GM21825 (cell line): Measurements from ENCODE around the gene ASCC3.
A peak's percentile ranks its signal among the peaks of the same experiment; 100 is the strongest.
"Not testable (repeated sequence)": the region's sequence is repeated elsewhere in the genome, so short reads cannot be mapped to it uniquely, and the experiment has no call there.

Experiments
- ATAC-seq: cut with Tn5 transposase; IDR thresholded peaks from one replicate; pipeline ENCODE4 v1.9.1; 2021; ENCODE audit warnings: mild to moderate bottlenecking, moderate library complexity; ENCODE audit not compliant: unreplicated experiment

The ASCC3 gene

GRCh38 chr6:100809346-100809745 is 71.8 kb downstream of the ASCC3 start:
- no peak for ATAC-seq

GRCh38 chr6:100808638-100809275 is 72.4 kb downstream of the ASCC3 start:
- ATAC-seq: no peak

DNA sequence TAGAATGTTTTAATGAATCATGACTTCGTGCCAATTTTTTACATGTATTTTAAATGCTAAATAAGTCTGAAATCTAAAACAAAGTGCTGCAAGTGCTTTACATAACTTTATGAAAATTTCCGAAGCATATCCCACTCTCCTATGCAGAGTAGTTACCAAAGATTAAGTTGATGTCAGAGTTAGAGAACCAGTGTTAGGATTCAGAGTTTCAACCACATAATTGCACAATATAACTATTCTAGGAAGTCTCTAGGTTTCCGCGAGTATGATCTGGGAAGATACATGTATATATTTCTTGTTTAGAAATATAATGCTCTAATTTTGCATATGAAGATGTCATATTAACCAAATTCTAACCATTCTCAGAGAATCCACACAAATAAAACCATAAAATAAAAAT is 74.8 kb downstream of the ASCC3 start:
- ATAC-seq: no peak

DNA sequence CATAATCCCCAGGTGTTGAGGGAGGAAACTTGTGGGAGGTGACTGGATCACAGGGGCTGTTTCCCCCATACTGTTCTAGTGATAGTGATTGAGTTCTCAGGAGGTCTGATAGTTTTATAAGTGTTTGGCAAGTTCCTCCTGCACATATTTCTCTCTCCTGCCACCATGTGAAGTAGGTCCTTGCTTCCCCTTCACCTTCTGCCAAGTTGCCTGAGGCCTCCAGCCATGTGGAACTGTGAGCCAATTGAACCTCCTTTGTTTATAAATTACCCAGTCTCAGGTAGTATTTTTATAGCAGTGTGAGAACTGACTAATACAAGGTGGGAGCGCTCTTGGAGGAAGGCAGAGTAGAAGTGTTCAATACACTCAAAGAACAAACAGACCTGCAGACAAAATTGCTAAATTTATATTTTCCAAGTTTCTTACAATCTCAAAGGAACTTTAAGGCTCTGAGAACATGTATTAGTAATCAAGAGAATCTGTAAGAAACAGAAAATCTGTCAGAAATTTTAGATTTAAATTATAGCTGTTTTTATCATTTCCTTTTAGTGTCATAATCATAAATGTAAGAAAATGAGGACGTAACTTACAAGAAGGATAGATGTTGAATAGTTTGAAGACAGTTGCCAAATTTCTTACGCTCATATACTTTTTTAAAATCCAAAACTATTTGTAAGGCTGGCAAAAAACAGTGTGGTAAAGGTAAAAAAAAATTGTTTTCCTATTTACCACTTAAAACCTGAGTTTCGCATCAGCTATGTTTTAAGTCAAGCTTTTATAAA is 77.7 kb downstream of the ASCC3 start:
- ATAC-seq: no peak

DNA sequence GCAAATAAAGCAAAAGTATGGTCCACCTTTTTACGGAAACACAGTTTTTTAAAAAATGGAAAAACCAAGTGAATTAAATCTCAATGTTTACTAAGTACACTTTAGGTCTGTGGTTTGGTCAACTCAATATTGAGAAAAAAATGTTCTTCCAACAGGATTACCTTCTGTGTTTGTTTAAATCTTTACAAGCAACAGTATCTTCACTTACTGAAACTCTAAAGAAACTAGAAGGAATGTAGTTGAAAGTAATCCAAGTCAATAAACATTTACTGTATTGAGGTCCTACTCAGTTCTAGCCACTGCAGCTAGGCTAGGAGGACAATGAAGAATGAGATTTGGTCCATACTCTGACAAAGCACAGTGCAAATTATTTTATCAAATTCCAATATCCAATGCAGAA is 80.1 kb downstream of the ASCC3 start:
- no peak for ATAC-seq

DNA sequence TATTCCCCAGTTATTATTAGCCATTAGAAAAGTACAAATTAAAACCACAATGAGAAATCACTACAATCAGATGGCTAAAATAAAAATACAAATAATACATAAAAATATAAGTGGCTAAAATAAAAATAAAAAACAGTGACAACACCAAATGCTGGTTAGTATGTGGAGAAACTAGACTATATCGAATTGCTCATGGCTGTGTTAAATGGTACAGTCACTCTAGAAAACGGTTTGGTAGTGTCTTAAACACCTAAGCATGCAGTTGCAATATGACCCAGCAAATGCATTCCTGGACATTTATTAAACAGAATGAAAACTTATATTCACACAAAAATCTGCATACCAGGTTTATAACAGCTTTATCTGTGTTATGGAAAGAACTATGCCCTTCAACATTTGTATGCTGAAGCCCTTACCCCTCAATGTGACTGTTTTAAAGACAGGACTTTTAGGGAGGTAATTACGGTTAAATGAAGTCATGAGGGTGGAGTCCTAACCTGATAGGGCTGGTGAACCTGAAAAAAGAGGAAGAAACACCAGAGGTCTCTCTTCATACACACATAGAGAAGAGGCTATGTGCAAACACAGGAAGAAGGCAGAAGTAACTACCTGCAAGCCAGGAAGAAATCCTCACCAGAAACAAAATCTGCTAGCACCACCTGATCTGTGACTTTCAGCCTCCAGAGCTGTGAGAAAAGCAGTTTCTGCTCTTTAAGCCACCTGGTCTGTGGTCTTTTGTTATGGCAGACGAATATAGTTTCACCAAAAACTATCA is 84.9 kb downstream of the ASCC3 start:
- ATAC-seq: peak; percentile 98

GRCh38 chr6:100790084-100790483 is 91.0 kb downstream of the ASCC3 start:
- ATAC-seq: no peak

DNA sequence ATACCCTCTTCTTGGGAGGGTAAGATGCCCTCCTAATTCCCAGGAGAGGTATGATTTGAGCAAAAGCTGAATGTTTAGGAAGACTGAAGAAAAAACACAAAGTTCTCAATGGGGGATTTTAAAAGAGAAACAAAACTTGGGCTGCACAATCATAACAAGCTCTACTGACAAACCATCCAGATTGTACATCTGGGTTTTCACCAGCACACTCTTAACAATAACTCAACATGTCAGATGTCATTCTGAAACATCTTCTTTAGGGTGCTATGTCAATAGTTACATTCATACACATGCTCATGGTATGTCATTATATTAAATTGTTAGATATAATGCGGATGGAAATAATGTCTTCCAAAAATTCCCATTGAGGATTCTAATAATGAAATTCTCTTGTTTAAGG is 95.1 kb downstream of the ASCC3 start:
- ATAC-seq: no peak

DNA sequence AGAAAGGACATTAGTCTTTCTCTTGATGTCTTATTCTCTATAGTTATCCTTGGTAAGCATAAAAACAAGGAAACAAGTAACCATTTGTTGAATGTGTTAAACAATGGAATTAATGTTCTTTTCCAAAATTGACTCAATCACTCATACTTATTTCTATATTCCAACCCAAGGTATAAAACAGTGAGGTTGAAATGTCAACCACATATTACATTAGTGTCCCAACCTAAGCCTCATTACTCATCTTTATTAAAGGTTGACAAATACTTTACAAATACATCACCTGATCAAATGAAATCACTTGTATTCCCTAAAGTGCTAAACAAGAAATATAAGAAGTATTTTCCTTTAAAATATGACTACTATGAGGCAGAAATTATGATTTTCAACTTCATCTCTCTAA is 100.5 kb downstream of the ASCC3 start:
- no peak for ATAC-seq

DNA sequence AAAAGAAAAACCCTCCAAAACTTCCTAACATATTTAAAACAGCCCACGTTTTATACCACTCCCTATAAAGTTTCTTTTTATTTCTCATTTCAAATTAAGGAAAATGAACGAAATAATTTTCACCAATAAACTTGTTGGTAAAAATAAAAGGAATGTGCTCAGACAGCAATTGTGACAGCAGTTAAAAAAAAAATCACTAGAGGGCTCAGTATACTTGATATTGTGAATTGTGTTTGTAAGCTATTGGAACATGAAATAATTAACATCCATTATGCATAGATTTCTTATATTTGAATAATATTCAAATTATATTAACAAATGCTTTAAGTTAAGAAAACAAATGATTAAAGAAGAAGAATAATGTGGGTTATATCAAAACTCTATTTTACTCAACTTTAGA is 105.5 kb downstream of the ASCC3 start:
- no peak for ATAC-seq

- ATAC-seq: no peak
Measured at GRCh38 chr6:100774681-100775080, 106.4 kb downstream of the ASCC3 start.

GRCh38 chr6:100768816-100769351 is 112.2 kb downstream of the ASCC3 start:
- no peak for ATAC-seq

DNA sequence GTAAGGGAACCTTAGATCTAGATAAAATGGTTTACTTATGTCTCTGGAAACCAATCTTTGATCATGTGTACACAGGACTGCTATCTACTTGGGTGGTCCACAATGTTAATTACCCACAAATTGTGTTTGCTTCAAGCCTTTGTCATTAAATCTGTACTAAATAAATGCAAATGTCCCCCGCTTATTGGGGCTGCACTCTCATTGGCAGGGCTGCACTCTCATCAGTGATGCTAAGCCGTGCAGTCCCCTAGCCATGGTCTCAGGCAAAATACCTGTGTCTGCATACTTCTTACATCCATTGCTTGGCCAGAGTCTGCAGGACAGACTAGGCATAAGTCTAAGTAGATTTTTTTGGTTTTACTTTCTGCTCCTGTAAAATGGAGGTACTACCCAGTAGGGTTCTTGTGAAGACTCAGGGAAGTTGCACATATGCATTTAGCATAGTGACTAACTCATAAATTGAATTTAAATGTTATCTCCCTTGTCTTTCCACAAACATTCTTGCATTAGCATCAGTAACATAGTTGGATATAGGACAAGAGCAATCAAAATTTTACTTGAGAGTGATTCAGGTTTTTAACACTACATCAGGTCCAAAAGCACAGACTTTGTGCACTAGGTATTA is 117.4 kb downstream of the ASCC3 start:
- ATAC-seq: no peak

GRCh38 chr6:100761841-100762240 is 119.3 kb downstream of the ASCC3 start:
- ATAC-seq: no peak

DNA sequence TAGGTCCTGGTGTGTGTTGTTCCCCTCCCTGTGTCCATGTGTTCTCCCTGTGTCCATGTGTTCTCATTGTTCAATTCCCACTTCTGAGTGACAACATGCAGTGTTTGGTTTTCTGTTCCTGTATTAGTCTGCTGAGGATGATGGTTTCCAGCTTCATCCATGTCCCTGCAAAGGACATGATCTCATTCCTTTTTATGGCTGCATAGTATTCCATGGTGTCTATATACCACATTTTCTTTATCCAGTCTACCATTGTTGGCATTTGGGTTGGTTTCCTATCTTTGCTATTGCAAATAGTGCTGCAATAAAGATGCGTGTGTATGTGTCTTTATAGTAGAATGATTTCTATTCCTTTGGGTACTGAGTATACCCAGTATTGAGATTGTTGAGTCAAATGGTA is 122.7 kb downstream of the ASCC3 start:
- ATAC-seq: not testable (repeated sequence)

DNA sequence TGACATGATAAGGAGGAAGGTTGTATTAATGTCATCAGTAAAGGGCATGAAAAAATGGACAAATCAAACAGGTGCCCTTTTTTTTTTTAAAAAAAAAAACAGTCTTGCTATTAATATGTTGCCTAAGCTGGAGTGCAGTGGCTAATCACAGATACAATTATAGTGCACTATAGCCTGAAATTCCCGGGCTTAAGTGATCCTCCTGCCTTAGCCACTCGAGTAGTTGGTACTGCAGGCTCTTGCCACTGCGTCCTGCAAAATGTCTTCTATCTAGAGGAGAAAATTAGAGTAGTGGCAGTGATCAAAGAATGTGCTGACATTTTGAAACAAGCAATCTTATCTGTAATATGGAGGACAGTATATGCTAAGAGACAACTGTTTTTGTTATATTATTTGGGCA is 127.7 kb downstream of the ASCC3 start:
- no peak for ATAC-seq

DNA sequence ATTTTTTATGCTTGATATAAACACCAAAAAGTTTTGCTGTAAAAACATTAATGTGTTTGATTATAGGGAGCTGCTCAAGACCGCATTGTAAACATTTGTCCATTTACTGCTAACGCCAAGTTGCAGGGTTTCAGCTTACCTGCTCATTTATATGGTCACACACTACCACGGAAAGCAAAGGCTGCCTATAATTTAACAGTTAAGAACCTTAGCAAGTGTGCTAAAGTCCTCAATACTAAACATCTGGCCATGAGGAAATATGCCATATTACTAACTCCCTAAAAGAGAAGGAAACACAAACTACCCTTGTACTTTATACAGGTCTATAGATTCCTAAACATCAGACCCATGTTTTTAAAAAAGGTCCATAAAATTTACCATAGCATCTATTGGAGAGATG is 129.5 kb downstream of the ASCC3 start:
- no peak for ATAC-seq

DNA sequence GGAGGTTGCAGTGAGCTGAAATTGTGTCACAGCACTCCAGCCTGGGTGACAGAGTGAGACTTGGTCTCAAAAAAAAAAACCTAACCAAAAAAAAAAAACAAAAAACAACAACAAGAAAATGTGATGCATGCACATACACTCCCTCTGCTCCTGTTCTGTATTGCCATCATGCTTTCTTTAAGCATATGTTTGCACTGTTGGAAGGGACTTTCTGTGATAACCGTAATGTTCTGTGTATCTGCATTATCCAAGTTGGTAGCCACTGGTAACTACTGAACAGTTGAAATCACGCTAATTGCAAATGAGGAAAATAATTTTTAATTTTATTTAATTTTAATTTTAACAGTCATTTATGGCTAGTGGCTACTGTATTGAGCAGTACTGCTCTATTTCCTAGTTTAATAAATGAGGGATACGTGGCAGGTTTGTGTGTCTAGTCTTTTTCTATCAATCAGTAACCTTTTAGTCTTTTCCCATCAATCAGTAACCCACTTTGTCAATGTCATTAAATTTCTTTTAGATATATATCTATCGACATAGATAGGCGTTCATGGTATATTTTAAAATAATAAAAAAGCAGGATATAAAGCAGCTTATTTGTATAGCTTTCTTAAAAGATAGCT is 135.6 kb downstream of the ASCC3 start:
- ATAC-seq: no peak

DNA sequence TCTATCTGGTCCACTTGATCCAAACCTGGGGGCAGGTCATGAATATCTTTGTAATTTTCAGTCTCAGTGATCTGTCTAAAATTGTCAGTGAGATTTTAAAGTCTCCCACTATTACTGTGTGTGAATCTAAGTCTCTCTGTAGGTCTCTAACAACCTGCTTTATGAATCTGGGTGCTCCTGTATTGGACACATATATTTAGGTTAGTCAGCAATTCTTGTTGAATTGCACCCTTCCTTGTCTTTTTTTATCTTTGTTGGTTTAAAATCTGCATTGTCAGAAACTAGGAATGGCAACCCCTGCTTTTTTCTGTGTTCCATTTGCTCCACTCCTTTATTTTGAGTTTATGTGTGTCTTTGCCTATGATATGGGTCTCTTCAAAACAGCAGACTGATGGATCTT is 140.7 kb downstream of the ASCC3 start:
- no peak for ATAC-seq

DNA sequence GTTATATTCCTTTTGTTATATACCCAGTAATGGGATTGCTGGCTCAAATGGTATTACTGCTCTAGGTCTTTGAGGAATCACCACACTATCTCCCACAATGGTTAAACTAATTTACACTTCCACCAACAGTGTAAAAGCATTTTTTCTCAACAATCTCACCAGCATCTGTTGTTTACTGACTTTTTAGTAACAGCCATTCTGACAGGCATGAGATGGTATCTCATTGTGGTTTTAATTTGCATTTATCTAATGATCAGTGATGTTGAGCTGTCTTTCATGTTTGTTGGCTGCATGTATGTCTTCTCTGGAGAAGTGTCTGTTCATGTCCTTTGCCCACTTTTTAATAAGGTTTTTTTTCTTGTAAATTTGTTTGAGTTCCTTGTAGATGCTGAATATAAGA is 143.4 kb downstream of the ASCC3 start:
- ATAC-seq: not testable (repeated sequence)

DNA sequence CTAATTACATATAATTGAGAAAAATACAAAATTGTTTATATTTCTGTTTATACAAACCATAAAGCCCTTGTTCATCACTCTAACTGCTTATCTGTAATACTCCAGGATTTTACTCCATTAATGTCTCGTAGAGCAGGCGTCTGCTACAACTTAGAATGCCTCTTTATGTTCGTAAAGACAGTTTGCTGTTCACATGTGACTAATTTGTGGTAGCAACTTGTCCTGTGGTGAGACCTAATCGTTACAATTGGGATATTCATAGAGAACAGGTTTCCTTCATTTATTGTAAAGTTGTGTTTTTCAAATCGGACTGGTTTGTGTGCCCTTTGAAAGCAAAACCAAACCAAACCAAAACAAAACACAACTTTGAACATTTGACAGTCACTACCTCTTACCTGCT is 149.7 kb downstream of the ASCC3 start:
- ATAC-seq: no peak
